ENCODE measurements around the gene PCDH9. TPM values are rescaled to one million over a fixed set of nuclear protein-coding genes. Genes with fewer than 3 reads are reported as not detected.

Gene PCDH9
- polyA plus RNA-seq, 3 donors = 0.03 TPM; not detected in 1

DNA sequence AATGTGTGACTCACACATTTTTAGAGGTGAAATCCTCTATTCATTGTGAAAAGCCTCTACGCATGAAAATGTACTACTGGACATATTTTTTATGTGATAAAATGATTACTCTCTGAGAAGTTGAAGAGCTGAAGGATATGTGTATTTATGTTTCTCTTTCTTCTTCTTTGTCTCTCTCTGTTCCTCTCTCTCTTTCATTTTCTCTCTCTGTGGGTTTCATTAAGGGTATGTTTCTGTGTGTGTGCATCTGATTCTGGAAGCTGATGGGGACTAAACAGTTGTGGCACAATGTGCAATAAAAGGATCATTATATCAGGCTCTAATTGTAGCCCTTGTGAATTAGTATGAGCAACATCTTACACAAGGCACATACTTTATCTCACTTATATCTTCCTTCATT is 867.7 kb downstream of the PCDH9 start:
- no peaks in the 10 kb centered on the region for H3K4me1 Mint-ChIP-seq
- TF ChIP-seq, protein P1, sequence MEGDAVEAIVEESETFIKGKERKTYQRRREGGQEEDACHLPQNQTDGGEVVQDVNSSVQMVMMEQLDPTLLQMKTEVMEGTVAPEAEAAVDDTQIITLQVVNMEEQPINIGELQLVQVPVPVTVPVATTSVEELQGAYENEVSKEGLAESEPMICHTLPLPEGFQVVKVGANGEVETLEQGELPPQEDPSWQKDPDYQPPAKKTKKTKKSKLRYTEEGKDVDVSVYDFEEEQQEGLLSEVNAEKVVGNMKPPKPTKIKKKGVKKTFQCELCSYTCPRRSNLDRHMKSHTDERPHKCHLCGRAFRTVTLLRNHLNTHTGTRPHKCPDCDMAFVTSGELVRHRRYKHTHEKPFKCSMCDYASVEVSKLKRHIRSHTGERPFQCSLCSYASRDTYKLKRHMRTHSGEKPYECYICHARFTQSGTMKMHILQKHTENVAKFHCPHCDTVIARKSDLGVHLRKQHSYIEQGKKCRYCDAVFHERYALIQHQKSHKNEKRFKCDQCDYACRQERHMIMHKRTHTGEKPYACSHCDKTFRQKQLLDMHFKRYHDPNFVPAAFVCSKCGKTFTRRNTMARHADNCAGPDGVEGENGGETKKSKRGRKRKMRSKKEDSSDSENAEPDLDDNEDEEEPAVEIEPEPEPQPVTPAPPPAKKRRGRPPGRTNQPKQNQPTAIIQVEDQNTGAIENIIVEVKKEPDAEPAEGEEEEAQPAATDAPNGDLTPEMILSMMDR (IDR thresholded peaks at IDR 0.05) = no peak
- Histone ChIP-seq H3K79me2 (ENCODE audit: insufficient read depth, low read length) (no peaks in the 10 kb centered on the region), H3K27me3 (ENCODE audit: control insufficient read depth in 2 of 2, insufficient read depth in 2 of 2, low read length in 2 of 2) (no peaks in the 10 kb centered on the region), H3K36me3 (replicated peaks in 1 of 2; ENCODE audit: control insufficient read depth in 1 of 2, insufficient read depth in 2 of 2, low read length in 2 of 2) (no peaks in the 10 kb centered on the region), H2AFZ (ENCODE audit: insufficient read depth, low read depth, low read length, poor library complexity, severe bottlenecking) (no peak overlapping the region), H3K9ac (ENCODE audit: insufficient read depth, low read length, poor library complexity, severe bottlenecking) (no peak overlapping the region), H4K20me1 (ENCODE audit: insufficient read depth, low read length) (no peaks in the 10 kb centered on the region), H3K4me1 (ENCODE audit: control insufficient read depth in 1 of 2, insufficient read depth in 2 of 2, low read length in 2 of 2) (no peaks in the 10 kb centered on the region), H3K4me3 (replicated peaks in 1 of 3; ENCODE audit: low read depth in 2 of 3, low read length in 3 of 3) (no peak overlapping the region), H3K4me2 (replicated peaks; ENCODE audit: extremely low read depth, low read length, poor library complexity, severe bottlenecking) (no peak overlapping the region), H3K9me3 (replicated peaks in 1 of 2; ENCODE audit: control insufficient read depth in 1 of 2, insufficient read depth in 1 of 2, low read length in 2 of 2) (no peaks in the 10 kb centered on the region), H3K27ac (ENCODE audit: low read depth in 1 of 2, low read length in 2 of 2) (no peak overlapping the region)
- intact Hi-C loops (cut with micrococcal nuclease) = no loop called here
- no peak for DNase-seq
- no peak overlapping the region for H3K4me3 Mint-ChIP-seq
- WGBS (ENCODE audit: insufficient coverage) = no CpG with 5 or more reads among the region's 1 CpG
- H3K27ac Mint-ChIP-seq = no peak overlapping the region
- H3K9me3 Mint-ChIP-seq = peaks cover 0 to 3% (median 0%) of the 10 kb centered on the region in 7 donors
- H3K27me3 Mint-ChIP-seq (ENCODE audit: low read depth in 3 of 3) = no peaks in the 10 kb centered on the region
- H3K36me3 Mint-ChIP-seq = no peaks in the 10 kb centered on the region

DNA sequence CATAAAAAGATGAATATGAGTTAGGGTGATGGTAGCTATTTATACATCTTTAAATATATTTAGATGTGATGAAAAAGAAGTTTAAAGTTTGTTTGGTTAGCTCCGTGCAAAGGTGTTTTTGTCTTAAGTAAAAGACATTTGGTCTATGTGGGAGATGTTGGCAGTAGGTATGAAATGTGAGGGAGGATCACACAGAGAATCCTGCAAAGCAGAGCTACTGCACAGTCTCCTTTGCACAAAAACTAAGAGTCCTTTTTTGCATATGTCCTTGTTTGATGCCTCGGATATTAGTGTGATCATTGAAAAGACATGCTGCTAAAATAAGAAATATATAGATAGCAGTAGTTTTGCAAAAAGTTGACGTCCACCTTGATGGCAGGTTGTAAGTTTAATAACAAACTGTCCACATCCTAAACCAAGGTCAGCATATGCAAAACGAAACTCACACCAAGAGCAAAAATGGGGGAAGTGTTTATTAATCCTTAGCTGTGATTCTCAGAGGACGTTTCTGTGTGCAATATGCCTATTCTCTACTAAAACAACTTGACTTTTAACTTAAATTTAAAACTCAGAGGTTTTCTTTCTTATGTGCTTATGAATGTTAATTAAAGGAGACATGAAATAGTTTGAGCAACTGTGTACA is 870.1 kb downstream of the PCDH9 start:
- no peaks in the 10 kb centered on the region for H3K4me1 Mint-ChIP-seq
- H3K4me3 Mint-ChIP-seq = no peak overlapping the region
- H3K36me3 Mint-ChIP-seq = no peaks in the 10 kb centered on the region
- H3K27ac Mint-ChIP-seq = no peak overlapping the region
- no peak overlapping the region for H3K27ac ChIP-seq (ENCODE audit: low read depth in 1 of 2, low read length in 2 of 2)
- H3K36me3 ChIP-seq (replicated peaks in 1 of 2; ENCODE audit: control insufficient read depth in 1 of 2, insufficient read depth in 2 of 2, low read length in 2 of 2) = no peaks in the 10 kb centered on the region
- H3K9ac ChIP-seq (ENCODE audit: insufficient read depth, low read length, poor library complexity, severe bottlenecking) = no peak overlapping the region
- H3K27me3 Mint-ChIP-seq (ENCODE audit: low read depth in 3 of 3) = no peaks in the 10 kb centered on the region
- no peaks in the 10 kb centered on the region for H4K20me1 ChIP-seq (ENCODE audit: insufficient read depth, low read length)
- TF ChIP-seq, protein P1 (IDR thresholded peaks at IDR 0.05) = no peak
- H3K4me2 ChIP-seq (replicated peaks; ENCODE audit: extremely low read depth, low read length, poor library complexity, severe bottlenecking) = no peak overlapping the region
- peaks cover 0 to 4% (median 0%) of the 10 kb centered on the region in 7 donors for H3K9me3 Mint-ChIP-seq
- H3K27me3 ChIP-seq (ENCODE audit: control insufficient read depth in 2 of 2, insufficient read depth in 2 of 2, low read length in 2 of 2) = no peaks in the 10 kb centered on the region
- no peak for DNase-seq
- intact Hi-C loops (cut with micrococcal nuclease) = no loop called here
- H3K9me3 ChIP-seq (replicated peaks in 1 of 2; ENCODE audit: control insufficient read depth in 1 of 2, insufficient read depth in 1 of 2, low read length in 2 of 2) = no peaks in the 10 kb centered on the region
- no peak overlapping the region for H2AFZ ChIP-seq (ENCODE audit: insufficient read depth, low read depth, low read length, poor library complexity, severe bottlenecking)
- 80% methylated on average over 1 of the region's 5 CpGs for WGBS (ENCODE audit: insufficient coverage)
- H3K4me1 ChIP-seq (ENCODE audit: control insufficient read depth in 1 of 2, insufficient read depth in 2 of 2, low read length in 2 of 2) = no peaks in the 10 kb centered on the region
- no peak overlapping the region for H3K4me3 ChIP-seq (replicated peaks in 1 of 3; ENCODE audit: low read depth in 2 of 3, low read length in 3 of 3)
- no peaks in the 10 kb centered on the region for H3K79me2 ChIP-seq (ENCODE audit: insufficient read depth, low read length)
